ENCODE results near the gene ARHGAP32. TPM values are rescaled to one million over a fixed set of nuclear protein-coding genes. Genes with fewer than 3 reads are reported as not detected.

ARHGAP32 gene
- total and polyA plus RNA-seq, 2 experiments from 2014 or later, result 9.9 to 17.3 TPM

DNA sequence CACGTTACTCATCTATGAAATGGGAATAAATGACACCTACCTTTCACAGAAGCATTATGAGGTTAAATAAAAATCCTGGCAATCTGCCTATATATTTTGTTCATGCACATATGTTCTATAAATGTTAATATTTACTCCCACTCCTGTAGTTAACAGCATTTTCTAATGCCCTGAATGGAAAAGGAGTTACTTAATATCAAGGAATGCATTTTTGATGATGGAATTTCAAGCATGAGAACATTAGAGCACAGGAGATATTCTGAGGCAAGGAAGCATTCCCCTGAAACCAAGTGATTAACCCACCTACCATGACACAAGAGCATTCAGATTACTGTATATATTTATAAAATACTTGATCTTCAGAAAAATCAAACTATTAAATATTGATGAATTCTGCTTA is 102.1 kb downstream of the ARHGAP32 start:
- Histone ChIP-seq H3K9me2 (replicated peaks; ENCODE audit: insufficient read depth) (no peaks in the 10 kb centered on the region), H3K36me3 (replicated peaks; ENCODE audit: insufficient read depth, low read depth) (no peaks in the 10 kb centered on the region), H4K20me1 (ENCODE audit: insufficient read depth, poor library complexity, severe bottlenecking) (no peaks in the 10 kb centered on the region), H3K27ac (no peak overlapping the region), H3K4me1 (ENCODE audit: insufficient read depth) (no peaks in the 10 kb centered on the region), H3K79me2 (no peaks in the 10 kb centered on the region), H3K27me3 (no peaks in the 10 kb centered on the region), H2AFZ (no peak overlapping the region), H3K4me2 (no peak overlapping the region), H3K4me3 (no peak overlapping the region), H3K9me3 (ENCODE audit: low read depth) (no peaks in the 10 kb centered on the region)
- 95% methylated on average over 1 of the region's 1 CpG for WGBS (ENCODE audit: low lambda C conversion rate, missing lambda C conversion rate)
- TF ChIP-seq EZH2 (IDR thresholded peaks at IDR 0.05; ENCODE audit: borderline replicate concordance), result no peak
- TF ChIP-seq EZH2phosphoT487 (IDR thresholded peaks at IDR 0.05; ENCODE audit: low read depth, severe bottlenecking, unreplicated experiment), result no peak
- TF ChIP-seq, protein P1, sequence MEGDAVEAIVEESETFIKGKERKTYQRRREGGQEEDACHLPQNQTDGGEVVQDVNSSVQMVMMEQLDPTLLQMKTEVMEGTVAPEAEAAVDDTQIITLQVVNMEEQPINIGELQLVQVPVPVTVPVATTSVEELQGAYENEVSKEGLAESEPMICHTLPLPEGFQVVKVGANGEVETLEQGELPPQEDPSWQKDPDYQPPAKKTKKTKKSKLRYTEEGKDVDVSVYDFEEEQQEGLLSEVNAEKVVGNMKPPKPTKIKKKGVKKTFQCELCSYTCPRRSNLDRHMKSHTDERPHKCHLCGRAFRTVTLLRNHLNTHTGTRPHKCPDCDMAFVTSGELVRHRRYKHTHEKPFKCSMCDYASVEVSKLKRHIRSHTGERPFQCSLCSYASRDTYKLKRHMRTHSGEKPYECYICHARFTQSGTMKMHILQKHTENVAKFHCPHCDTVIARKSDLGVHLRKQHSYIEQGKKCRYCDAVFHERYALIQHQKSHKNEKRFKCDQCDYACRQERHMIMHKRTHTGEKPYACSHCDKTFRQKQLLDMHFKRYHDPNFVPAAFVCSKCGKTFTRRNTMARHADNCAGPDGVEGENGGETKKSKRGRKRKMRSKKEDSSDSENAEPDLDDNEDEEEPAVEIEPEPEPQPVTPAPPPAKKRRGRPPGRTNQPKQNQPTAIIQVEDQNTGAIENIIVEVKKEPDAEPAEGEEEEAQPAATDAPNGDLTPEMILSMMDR (IDR thresholded peaks at IDR 0.05; ENCODE audit: poor library complexity), result no peak
- DNase-seq (ENCODE audit: low spot score), result no peak

DNA sequence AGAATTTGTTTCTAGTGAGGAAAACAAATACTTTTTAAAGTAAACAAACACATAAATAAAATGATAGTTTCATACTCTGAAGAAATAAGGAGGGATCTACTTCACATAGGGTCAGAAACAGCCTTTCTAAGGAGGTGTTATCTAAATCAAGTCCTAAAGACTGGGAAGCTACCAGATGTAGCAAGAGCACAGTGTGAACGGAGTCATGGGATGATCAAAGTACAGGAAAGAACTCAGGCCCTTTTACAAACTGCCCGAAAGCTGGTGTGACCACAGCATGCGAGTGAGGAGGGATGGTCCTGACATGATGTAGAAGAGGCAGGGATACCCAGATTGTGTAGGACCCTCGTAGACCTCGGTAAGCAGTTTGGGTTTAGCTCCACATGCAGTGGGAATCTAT is 102.8 kb downstream of the ARHGAP32 start:
- no peak overlapping the region for H2AFZ ChIP-seq
- H3K9me2 ChIP-seq (replicated peaks; ENCODE audit: insufficient read depth), result no peaks in the 10 kb centered on the region
- H3K4me3 ChIP-seq, result no peak overlapping the region
- H3K9me3 ChIP-seq (ENCODE audit: low read depth), result peaks cover 3% of the 10 kb centered on the region
- peaks cover 2% of the 10 kb centered on the region for H3K79me2 ChIP-seq
- H3K36me3 ChIP-seq (replicated peaks; ENCODE audit: insufficient read depth, low read depth), result no peaks in the 10 kb centered on the region
- TF ChIP-seq EZH2 (IDR thresholded peaks at IDR 0.05; ENCODE audit: borderline replicate concordance) (no peak), EZH2phosphoT487 (IDR thresholded peaks at IDR 0.05; ENCODE audit: low read depth, severe bottlenecking, unreplicated experiment) (no peak)
- TF ChIP-seq, protein P1 (IDR thresholded peaks at IDR 0.05; ENCODE audit: poor library complexity), result no peak
- no peaks in the 10 kb centered on the region for H4K20me1 ChIP-seq (ENCODE audit: insufficient read depth, poor library complexity, severe bottlenecking)
- H3K27ac ChIP-seq, result no peak overlapping the region
- no peaks in the 10 kb centered on the region for H3K4me1 ChIP-seq (ENCODE audit: insufficient read depth)
- H3K27me3 ChIP-seq, result no peaks in the 10 kb centered on the region
- no peak overlapping the region for H3K4me2 ChIP-seq
- WGBS (ENCODE audit: low lambda C conversion rate, missing lambda C conversion rate), result 91% methylated on average over 5 of the region's 5 CpGs
- peak; percentile 11 for DNase-seq (ENCODE audit: low spot score)

DNA sequence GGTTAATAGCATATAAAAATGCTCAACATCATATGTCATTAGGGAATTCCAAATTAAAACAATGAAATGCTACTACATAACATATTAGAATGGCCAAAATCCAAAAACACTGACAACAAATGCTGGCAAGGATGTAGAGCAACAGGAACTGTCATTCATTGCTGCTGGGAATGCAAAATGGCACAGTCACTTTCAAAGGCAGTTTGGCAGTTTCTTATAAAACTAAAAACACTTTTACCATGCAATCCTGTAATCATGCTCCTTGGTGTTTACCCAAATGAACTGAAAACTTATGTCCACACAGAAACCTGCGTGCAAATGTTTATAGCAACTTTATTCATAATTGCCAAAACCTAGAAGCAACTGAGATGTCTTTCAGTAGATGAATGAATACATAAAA is 105.1 kb downstream of the ARHGAP32 start:
- Histone ChIP-seq H3K4me3 (no peak overlapping the region), H3K9me3 (ENCODE audit: low read depth) (peaks cover 7% of the 10 kb centered on the region), H3K9me2 (replicated peaks; ENCODE audit: insufficient read depth) (no peaks in the 10 kb centered on the region), H3K36me3 (replicated peaks; ENCODE audit: insufficient read depth, low read depth) (no peaks in the 10 kb centered on the region), H3K4me2 (no peak overlapping the region), H3K4me1 (ENCODE audit: insufficient read depth) (no peaks in the 10 kb centered on the region), H4K20me1 (ENCODE audit: insufficient read depth, poor library complexity, severe bottlenecking) (no peaks in the 10 kb centered on the region), H2AFZ (no peak overlapping the region), H3K27ac (no peak overlapping the region), H3K79me2 (peaks cover 13% of the 10 kb centered on the region), H3K27me3 (no peaks in the 10 kb centered on the region)
- TF ChIP-seq EZH2phosphoT487 (IDR thresholded peaks at IDR 0.05; ENCODE audit: low read depth, severe bottlenecking, unreplicated experiment) (no peak), EZH2 (IDR thresholded peaks at IDR 0.05; ENCODE audit: borderline replicate concordance) (no peak)
- TF ChIP-seq, protein P1 (IDR thresholded peaks at IDR 0.05; ENCODE audit: poor library complexity), result no peak
- WGBS (ENCODE audit: low lambda C conversion rate, missing lambda C conversion rate), result 84% methylated on average over 1 of the region's 1 CpG
- DNase-seq (ENCODE audit: low spot score), result no peak

DNA sequence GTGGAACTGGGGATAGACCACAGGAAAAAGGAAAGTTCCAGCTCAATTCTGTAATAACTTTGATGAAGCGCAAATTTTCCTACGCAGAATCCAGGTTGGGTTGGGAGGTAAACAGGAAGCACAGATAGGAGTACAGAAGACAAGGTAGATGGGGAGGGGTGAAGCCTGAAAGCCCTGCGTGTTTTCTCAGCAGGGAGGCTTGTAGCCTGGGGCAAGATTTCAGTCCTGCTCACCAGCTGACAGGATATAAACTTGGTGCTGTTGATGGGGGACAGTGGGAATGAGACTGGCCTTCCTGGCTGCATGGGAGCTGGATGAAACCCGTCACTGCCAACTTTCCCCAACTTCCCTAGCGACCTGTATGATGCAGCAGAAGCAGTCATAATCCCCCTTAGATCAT is 114.9 kb downstream of the ARHGAP32 start:
- Histone ChIP-seq H3K27me3 (no peaks in the 10 kb centered on the region), H3K27ac (no peak overlapping the region), H4K20me1 (ENCODE audit: insufficient read depth, poor library complexity, severe bottlenecking) (no peaks in the 10 kb centered on the region), H3K9me2 (replicated peaks; ENCODE audit: insufficient read depth) (no peaks in the 10 kb centered on the region), H3K9me3 (ENCODE audit: low read depth) (no peaks in the 10 kb centered on the region), H3K4me3 (no peak overlapping the region), H3K4me2 (no peak overlapping the region), H3K36me3 (replicated peaks; ENCODE audit: insufficient read depth, low read depth) (no peaks in the 10 kb centered on the region), H2AFZ (no peak overlapping the region), H3K4me1 (ENCODE audit: insufficient read depth) (no peaks in the 10 kb centered on the region), H3K79me2 (peaks cover 10% of the 10 kb centered on the region)
- TF ChIP-seq EZH2phosphoT487 (IDR thresholded peaks at IDR 0.05; ENCODE audit: low read depth, severe bottlenecking, unreplicated experiment), result no peak
- TF ChIP-seq, protein P1 (IDR thresholded peaks at IDR 0.05; ENCODE audit: poor library complexity), result no peak
- TF ChIP-seq EZH2 (IDR thresholded peaks at IDR 0.05; ENCODE audit: borderline replicate concordance), result no peak
- 85% methylated on average over 5 of the region's 5 CpGs for WGBS (ENCODE audit: low lambda C conversion rate, missing lambda C conversion rate)
- no peak for DNase-seq (ENCODE audit: low spot score)

Measured in hepatocyte (in vitro differentiated cells).